HEK293T (cell line): Measurements from ENCODE around the gene CYP24A1.

ENCODE experiments used
- CTCF ChIA-PET: fragments of 350-600 bp; formaldehyde crosslinking; extraction: SDS; loops from one replicate; lab custom pipeline; 2021; ENCODE audit warnings: antibody characterized with exemption, inconsistent platforms; lab: Yijun Ruan, JAX
- POLR2A ChIA-PET: fragments of 350-600 bp; formaldehyde crosslinking; extraction: SDS; loops from one replicate; lab custom pipeline; 2020; ENCODE audit warnings: antibody characterized with exemption, inconsistent platforms; lab: Yijun Ruan, JAX
- DNase-seq: peaks from one replicate; pipeline ENCODE4 v3.0.0; 2012; ENCODE audit warnings: mixed read lengths; ENCODE audit errors: extremely low spot score
- ARNT ChIP-seq: fragments of 450-650 bp; IDR thresholded peaks from 2 replicates; pipeline ENCODE4 v1.6.1; 2017; ENCODE audit warnings: mild to moderate bottlenecking
- BHLHE40 ChIP-seq: fragments of 450-650 bp; IDR thresholded peaks from 2 replicates; pipeline ENCODE4 v1.6.1; 2016; ENCODE audit warnings: mild to moderate bottlenecking, moderate library complexity, borderline replicate concordance
- CTBP1 ChIP-seq: fragments of 450-650 bp; IDR thresholded peaks from 2 replicates; pipeline ENCODE4 v1.6.1; 2016; ENCODE audit warnings: borderline replicate concordance
- ELF4 ChIP-seq: fragments of 450-650 bp; IDR thresholded peaks from 2 replicates; pipeline ENCODE4 v1.6.1; 2017; ENCODE audit warnings: antibody characterized with exemption
- FOXA1 ChIP-seq: fragments of 450-650 bp; IDR thresholded peaks from 2 replicates; pipeline ENCODE4 v1.6.1; 2016; ENCODE audit warnings: mild to moderate bottlenecking
- FOXK2 ChIP-seq: fragments of 450-650 bp; IDR thresholded peaks from 2 replicates; pipeline ENCODE4 v1.6.1; 2016; ENCODE audit warnings: mild to moderate bottlenecking
- FOXM1 ChIP-seq: fragments of 450-650 bp; IDR thresholded peaks from 2 replicates; pipeline ENCODE4 v1.6.1; 2017; ENCODE audit warnings: mild to moderate bottlenecking, borderline replicate concordance
- HDGF ChIP-seq: fragments of 450-650 bp; IDR thresholded peaks from 2 replicates; pipeline ENCODE4 v1.6.1; 2017; ENCODE audit warnings: antibody characterized with exemption, borderline replicate concordance
- L3MBTL2 ChIP-seq: fragments of 450-650 bp; conservative IDR thresholded peaks from 2 replicates; pipeline ENCODE4 v1.6.1; 2016; ENCODE audit warnings: mild to moderate bottlenecking
- LEF1 ChIP-seq: fragments of 450-650 bp; IDR thresholded peaks from 2 replicates; pipeline ENCODE4 v1.6.1; 2017; ENCODE audit warnings: mild to moderate bottlenecking, borderline replicate concordance
- NFRKB ChIP-seq: fragments of 450-650 bp; IDR thresholded peaks from 2 replicates; pipeline ENCODE4 v1.6.1; 2016; ENCODE audit warnings: mild to moderate bottlenecking, moderate library complexity
- PKNOX1 ChIP-seq: fragments of 450-650 bp; IDR thresholded peaks from 2 replicates; pipeline ENCODE4 v1.6.1; 2016
- SP1 ChIP-seq: fragments of 450-650 bp; IDR thresholded peaks from 2 replicates; pipeline ENCODE4 v1.6.1; 2017
- SUZ12 ChIP-seq: fragments of 450-650 bp; IDR thresholded peaks from 2 replicates; pipeline ENCODE4 v1.6.1; 2016; ENCODE audit warnings: mild to moderate bottlenecking
- TARDBP ChIP-seq: fragments of 450-650 bp; IDR thresholded peaks from 2 replicates; pipeline ENCODE4 v1.6.1; 2016
- ZNF384 ChIP-seq: fragments of 450-650 bp; IDR thresholded peaks from 2 replicates; pipeline ENCODE4 v1.6.1; 2016

Gene CYP24A1

GRCh38 chr20:54194724-54195438 is 21.1 kb upstream of the CYP24A1 start:
- DNase-seq = no peak
- ChIA-PET POLR2A (no interaction called here), CTCF (no interaction called here)
- TF ChIP-seq ARNT (no peak), HDGF (no peak), ELF4 (no peak), SUZ12 (no peak), NFRKB (no peak), TARDBP (no peak), FOXK2 (no peak), L3MBTL2 (no peak), ZNF384 (no peak), FOXM1 (no peak), PKNOX1 (no peak), FOXA1 (no peak), LEF1 (no peak), CTBP1 (no peak), BHLHE40 (no peak), SP1 (no peak)

GRCh38 chr20:54193817-54194216 is 20.0 kb upstream of the CYP24A1 start:
- no peak for DNase-seq
- TF ChIP-seq CTBP1 (no peak), FOXM1 (no peak), ARNT (no peak), PKNOX1 (no peak), FOXA1 (no peak), BHLHE40 (no peak), HDGF (no peak), ZNF384 (no peak)
- ChIA-PET POLR2A (no interaction called here), CTCF (interaction anchor here (0.7 to 1.2 kb wide), 2 partner anchors 73 to 91 kb away, joined by 3 read pairs; no protein-coding TSS in a partner anchor)

GRCh38 chr20:54190217-54190616 is 16.4 kb upstream of the CYP24A1 start:
- POLR2A ChIA-PET = no interaction called here
- TF ChIP-seq ZNF384 (no peak), ELF4 (no peak), CTBP1 (no peak), SP1 (no peak), LEF1 (no peak), BHLHE40 (no peak), HDGF (no peak), FOXM1 (no peak), ARNT (no peak), TARDBP (no peak), PKNOX1 (no peak), NFRKB (no peak), FOXA1 (no peak), SUZ12 (no peak), L3MBTL2 (no peak), FOXK2 (no peak)
- CTCF ChIA-PET = no interaction called here
- DNase-seq = no peak

GRCh38 chr20:54189630-54190029 is 15.8 kb upstream of the CYP24A1 start:
- ChIA-PET CTCF (no interaction called here), POLR2A (no interaction called here)
- DNase-seq = no peak
- TF ChIP-seq ZNF384 = no peak
- no peak for TF ChIP-seq SP1
- no peak for TF ChIP-seq ELF4
- TF ChIP-seq HDGF = no peak
- no peak for TF ChIP-seq FOXA1
- no peak for TF ChIP-seq FOXK2
- TF ChIP-seq TARDBP = no peak
- no peak for TF ChIP-seq SUZ12
- no peak for TF ChIP-seq NFRKB
- no peak for TF ChIP-seq ARNT
- no peak for TF ChIP-seq FOXM1
- no peak for TF ChIP-seq CTBP1
- no peak for TF ChIP-seq PKNOX1
- TF ChIP-seq L3MBTL2 = no peak
- TF ChIP-seq BHLHE40 = no peak
- no peak for TF ChIP-seq LEF1

- CTCF ChIA-PET = no interaction called here
These were observed 14.5 kb upstream of the CYP24A1 start for GRCh38 chr20:54188132-54188849.

More at GRCh38 chr20:54188132-54188849, 14.5 kb upstream of the CYP24A1 start:
- POLR2A ChIA-PET = no interaction called here
- TF ChIP-seq ARNT (no peak), L3MBTL2 (no peak), FOXA1 (no peak), FOXM1 (no peak), TARDBP (no peak)
- DNase-seq = no peak
